KMS-11 (cell line): Measurements from ENCODE around the gene FAM136A.

Source experiments
- H2AFZ ChIP-seq: fragments of 200-600 bp; sonication (generic); 2 replicates; pipeline ENCODE4 v1.6.1; 2016; ENCODE audit warnings: antibody characterized with exemption, mixed run types, low read depth
- H3K27ac ChIP-seq: fragments of 200-600 bp; sonication (generic); 2 replicates; pipeline ENCODE4 v1.6.1; 2016; ENCODE audit warnings: mild to moderate bottlenecking, mixed run types
- H3K27me3 ChIP-seq: fragments of 200-600 bp; sonication (generic); 2 replicates; pipeline ENCODE4 v1.6.1; 2017; ENCODE audit warnings: mild to moderate bottlenecking, low read depth, mixed run types, moderate library complexity; ENCODE audit not compliant: insufficient read depth
- H3K36me3 ChIP-seq: fragments of 200-600 bp; sonication (generic); 2 replicates; pipeline ENCODE4 v1.6.1; 2017; ENCODE audit warnings: mild to moderate bottlenecking, mixed run types; ENCODE audit not compliant: insufficient read depth
- H3K4me1 ChIP-seq: fragments of 200-600 bp; sonication (generic); 2 replicates; pipeline ENCODE4 v1.6.1; 2016; ENCODE audit warnings: mild to moderate bottlenecking, low read depth, mixed run types; ENCODE audit not compliant: poor library complexity, severe bottlenecking
- H3K4me2 ChIP-seq: fragments of 200-600 bp; sonication (generic); 2 replicates; pipeline ENCODE4 v1.7.0; 2016; ENCODE audit warnings: mild to moderate bottlenecking, mixed run types
- H3K4me3 ChIP-seq: fragments of 200-600 bp; sonication (generic); IDR thresholded peaks from 2 replicates; pipeline ENCODE4 v1.6.1; 2017; ENCODE audit warnings: low read depth, low read length, mixed read lengths; ENCODE audit not compliant: insufficient read depth
- H3K79me2 ChIP-seq: fragments of 200-600 bp; sonication (generic); 2 replicates; pipeline ENCODE4 v1.6.1; 2016; ENCODE audit warnings: low read depth, mixed run types; ENCODE audit not compliant: insufficient read depth
- H3K9ac ChIP-seq: fragments of 200-600 bp; sonication (generic); 2 replicates; pipeline ENCODE4 v1.6.1; 2016; ENCODE audit warnings: mild to moderate bottlenecking, mixed run types
- H4K20me1 ChIP-seq: fragments of 200-600 bp; sonication (generic); 2 replicates; pipeline ENCODE4 v1.6.1; 2016; ENCODE audit warnings: mild to moderate bottlenecking, mixed run types; ENCODE audit not compliant: insufficient read depth
- TF ChIP-seq, protein P1 (sequence below): fragments of 200-600 bp; sonication (generic); conservative IDR thresholded peaks from 2 replicates; pipeline ENCODE4 v1.6.1; 2017; ENCODE audit warnings: low read depth, mild to moderate bottlenecking, antibody characterized with exemption, low read length, moderate library complexity, mixed read lengths

FAM136A gene

GRCh38 chr2:70322518-70322917 lies 20.7 kb upstream of the FAM136A start:
- Histone ChIP-seq H3K4me1 (no peaks in the 10 kb centered on the region), H2AFZ (no peak overlapping the region)
- TF ChIP-seq, protein P1, sequence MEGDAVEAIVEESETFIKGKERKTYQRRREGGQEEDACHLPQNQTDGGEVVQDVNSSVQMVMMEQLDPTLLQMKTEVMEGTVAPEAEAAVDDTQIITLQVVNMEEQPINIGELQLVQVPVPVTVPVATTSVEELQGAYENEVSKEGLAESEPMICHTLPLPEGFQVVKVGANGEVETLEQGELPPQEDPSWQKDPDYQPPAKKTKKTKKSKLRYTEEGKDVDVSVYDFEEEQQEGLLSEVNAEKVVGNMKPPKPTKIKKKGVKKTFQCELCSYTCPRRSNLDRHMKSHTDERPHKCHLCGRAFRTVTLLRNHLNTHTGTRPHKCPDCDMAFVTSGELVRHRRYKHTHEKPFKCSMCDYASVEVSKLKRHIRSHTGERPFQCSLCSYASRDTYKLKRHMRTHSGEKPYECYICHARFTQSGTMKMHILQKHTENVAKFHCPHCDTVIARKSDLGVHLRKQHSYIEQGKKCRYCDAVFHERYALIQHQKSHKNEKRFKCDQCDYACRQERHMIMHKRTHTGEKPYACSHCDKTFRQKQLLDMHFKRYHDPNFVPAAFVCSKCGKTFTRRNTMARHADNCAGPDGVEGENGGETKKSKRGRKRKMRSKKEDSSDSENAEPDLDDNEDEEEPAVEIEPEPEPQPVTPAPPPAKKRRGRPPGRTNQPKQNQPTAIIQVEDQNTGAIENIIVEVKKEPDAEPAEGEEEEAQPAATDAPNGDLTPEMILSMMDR = no peak

DNA sequence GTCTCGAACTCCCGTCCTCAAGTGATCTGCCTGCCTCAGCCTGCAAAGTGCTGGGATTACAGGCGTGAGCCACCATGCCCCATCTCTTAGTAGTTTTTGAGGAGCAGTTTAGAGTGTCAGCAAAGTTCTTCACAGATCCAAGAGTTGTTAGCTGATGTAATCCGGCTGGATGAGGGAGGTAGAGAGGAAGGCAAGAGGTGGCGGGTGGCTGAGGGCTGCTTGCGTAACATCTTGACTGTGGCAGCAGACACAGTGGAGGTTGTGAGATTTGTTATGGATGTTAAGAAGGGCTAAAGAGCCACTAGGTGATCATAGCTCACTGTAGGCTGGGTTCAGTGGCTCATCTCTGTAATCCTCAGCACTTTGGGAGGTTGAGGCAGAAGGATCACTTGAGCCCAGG lies 19.5 kb upstream of the FAM136A start:
- Histone ChIP-seq H3K27ac (no peak overlapping the region), H3K27me3 (no peaks in the 10 kb centered on the region), H3K4me3 (no peak overlapping the region), H3K4me1 (no peaks in the 10 kb centered on the region), H3K36me3 (no peaks in the 10 kb centered on the region), H3K79me2 (no peaks in the 10 kb centered on the region), H3K9ac (no peak overlapping the region), H4K20me1 (no peaks in the 10 kb centered on the region), H3K4me2 (no peak overlapping the region), H2AFZ (no peak overlapping the region)
- TF ChIP-seq, protein P1 = no peak

More at GRCh38 chr2:70322518-70322917, 20.7 kb upstream of the FAM136A start:
- no peak overlapping the region for H3K4me3 ChIP-seq
- H3K36me3 ChIP-seq = no peaks in the 10 kb centered on the region
- no peak overlapping the region for H3K9ac ChIP-seq
- H3K27me3 ChIP-seq = no peaks in the 10 kb centered on the region
- no peaks in the 10 kb centered on the region for H4K20me1 ChIP-seq
- H3K79me2 ChIP-seq = no peaks in the 10 kb centered on the region
- no peak overlapping the region for H3K4me2 ChIP-seq
- no peak overlapping the region for H3K27ac ChIP-seq

- TF ChIP-seq, protein P1 = no peak
- peaks cover 13% of the 10 kb centered on the region for H3K4me1 ChIP-seq
- H2AFZ ChIP-seq = no peak overlapping the region
- H3K4me3 ChIP-seq = no peak overlapping the region
- H4K20me1 ChIP-seq = no peaks in the 10 kb centered on the region
- H3K9ac ChIP-seq = no peak overlapping the region
- H3K27ac ChIP-seq = no peak overlapping the region
- H3K27me3 ChIP-seq = no peaks in the 10 kb centered on the region
- no peaks in the 10 kb centered on the region for H3K79me2 ChIP-seq
- H3K36me3 ChIP-seq = no peaks in the 10 kb centered on the region
- H3K4me2 ChIP-seq = no peak overlapping the region
Measured at GRCh38 chr2:70314640-70315039, 12.8 kb upstream of the FAM136A start.

- Histone ChIP-seq H3K4me1 (peaks cover 13% of the 10 kb centered on the region), H4K20me1 (no peaks in the 10 kb centered on the region), H3K4me2 (no peak overlapping the region), H2AFZ (no peak overlapping the region), H3K79me2 (no peaks in the 10 kb centered on the region), H3K27ac (no peak overlapping the region), H3K4me3 (no peak overlapping the region), H3K36me3 (no peaks in the 10 kb centered on the region), H3K9ac (no peak overlapping the region), H3K27me3 (no peaks in the 10 kb centered on the region)
- TF ChIP-seq, protein P1 = no peak
Measured at GRCh38 chr2:70312560-70312959, 10.7 kb upstream of the FAM136A start.
